Jurkat, Clone E6-1 (cell line): ENCODE measurements around the gene SURF6.
"Not testable (repeated sequence)": the region's sequence is repeated elsewhere in the genome, so short reads cannot be mapped to it uniquely, and the experiment has no call there.

Experiments used
- DNase-seq: peaks from one replicate; pipeline ENCODE4 v3.0.0-alpha.2; 2011; ENCODE audit warnings: low read depth, low spot score
- H3K4me3 ChIP-seq: 2 replicates; pipeline ENCODE4 v1.5.1; 2011; ENCODE audit warnings: mild to moderate bottlenecking, low read length, control low read depth, moderate library complexity

The SURF6 gene

GRCh38 chr9:133331641-133332380, 4.2 kb downstream of the SURF6 start:
- no peak for DNase-seq
- no peak overlapping the region for H3K4me3 ChIP-seq

GRCh38 chr9:133331221-133331620, 4.8 kb downstream of the SURF6 start:
- DNase-seq = no peak
- H3K4me3 ChIP-seq = no peak overlapping the region

- DNase-seq, H3K4me3 ChIP-seq: not testable (repeated sequence)
These were observed 6.5 kb downstream of the SURF6 start for GRCh38 chr9:133329306-133330156.

GRCh38 chr9:133327834-133328484, 8.0 kb downstream of the SURF6 start:
- H3K4me3 ChIP-seq = no peak overlapping the region
- DNase-seq = no peak

GRCh38 chr9:133327021-133327420, 9.0 kb downstream of the SURF6 start:
- not testable (repeated sequence) for H3K4me3 ChIP-seq, DNase-seq

- DNase-seq = no peak
- no peak overlapping the region for H3K4me3 ChIP-seq
These were observed 11.8 kb downstream of the SURF6 start for GRCh38 chr9:133323991-133324703.

GRCh38 chr9:133323211-133323610, 12.8 kb downstream of the SURF6 start:
- no peak for DNase-seq
- H3K4me3 ChIP-seq = no peak overlapping the region

- H3K4me3 ChIP-seq = no peak overlapping the region
- DNase-seq = no peak
These were observed 13.3 kb downstream of the SURF6 start for GRCh38 chr9:133322701-133323100.

DNA sequence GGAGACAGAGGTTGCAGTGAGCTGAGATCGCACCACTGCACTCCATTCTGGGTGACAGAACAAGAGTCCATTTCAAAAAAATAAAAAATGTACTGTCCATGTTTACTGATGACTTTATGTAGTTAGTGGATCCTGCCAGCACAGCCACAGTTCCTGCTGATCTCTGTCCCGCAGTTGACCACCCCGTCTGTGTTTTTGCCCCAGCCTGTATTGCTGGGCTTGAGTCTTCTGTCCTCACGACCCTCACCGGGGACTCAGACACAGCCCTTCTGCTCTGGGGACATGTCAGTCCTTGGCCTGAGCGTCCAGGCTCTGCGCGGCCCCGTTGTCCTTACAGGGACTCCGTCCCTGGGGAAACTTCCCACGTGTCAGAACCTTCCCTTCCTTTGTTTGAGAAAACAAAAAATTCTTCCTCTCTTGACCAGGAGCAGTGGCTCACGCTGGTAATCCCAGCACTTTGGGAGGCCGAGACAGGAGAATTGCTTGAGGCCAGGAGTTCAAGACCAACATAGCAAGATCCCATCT, 14.5 kb downstream of the SURF6 start:
- no peak overlapping the region for H3K4me3 ChIP-seq
- no peak for DNase-seq

GRCh38 chr9:133320421-133320881, 15.5 kb downstream of the SURF6 start:
- no peak for DNase-seq
- no peak overlapping the region for H3K4me3 ChIP-seq

DNA sequence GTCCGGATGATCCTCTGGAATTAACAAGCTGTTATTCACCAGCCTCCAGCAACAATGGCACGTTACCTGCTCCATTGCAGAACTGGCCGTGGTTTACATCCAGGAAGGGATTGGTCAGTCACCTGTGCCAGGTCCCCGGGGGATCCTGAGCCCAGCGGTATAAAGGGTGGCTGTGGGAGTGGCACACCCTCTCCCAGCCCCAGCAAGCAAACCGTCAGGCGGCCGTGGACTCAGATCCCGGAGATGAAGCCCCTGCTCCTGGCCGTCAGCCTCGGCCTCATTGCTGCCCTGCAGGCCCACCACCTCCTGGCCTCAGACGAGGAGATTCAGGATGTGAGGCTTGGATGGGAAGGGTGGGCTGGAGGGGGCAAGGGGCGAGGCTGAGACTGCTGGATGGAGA, 18.4 kb downstream of the SURF6 start:
- H3K4me3 ChIP-seq, DNase-seq: not testable (repeated sequence)

DNA sequence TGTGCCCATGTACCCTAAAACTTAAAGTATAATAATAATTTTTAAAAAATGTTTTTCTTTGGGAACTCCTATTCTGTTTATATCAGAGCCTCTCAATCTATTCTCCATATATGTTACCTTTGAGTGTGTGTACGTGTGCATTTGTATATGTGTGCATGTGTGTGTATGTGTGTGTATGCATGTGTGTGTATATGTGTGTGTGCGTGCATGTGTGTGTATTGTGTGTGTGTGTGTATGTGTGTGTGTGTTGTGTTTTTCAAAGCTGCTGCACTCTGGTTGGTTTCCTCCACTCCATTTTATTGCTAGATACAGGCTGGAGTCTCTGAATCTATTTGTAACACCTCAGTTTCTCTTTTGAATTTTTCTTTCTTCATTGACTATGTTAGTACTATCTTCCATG, 20.0 kb downstream of the SURF6 start:
- no peak for DNase-seq
- H3K4me3 ChIP-seq = no peak overlapping the region

- no peak for DNase-seq
- no peak overlapping the region for H3K4me3 ChIP-seq
These were observed 26.4 kb downstream of the SURF6 start for GRCh38 chr9:133309608-133310007.

DNA sequence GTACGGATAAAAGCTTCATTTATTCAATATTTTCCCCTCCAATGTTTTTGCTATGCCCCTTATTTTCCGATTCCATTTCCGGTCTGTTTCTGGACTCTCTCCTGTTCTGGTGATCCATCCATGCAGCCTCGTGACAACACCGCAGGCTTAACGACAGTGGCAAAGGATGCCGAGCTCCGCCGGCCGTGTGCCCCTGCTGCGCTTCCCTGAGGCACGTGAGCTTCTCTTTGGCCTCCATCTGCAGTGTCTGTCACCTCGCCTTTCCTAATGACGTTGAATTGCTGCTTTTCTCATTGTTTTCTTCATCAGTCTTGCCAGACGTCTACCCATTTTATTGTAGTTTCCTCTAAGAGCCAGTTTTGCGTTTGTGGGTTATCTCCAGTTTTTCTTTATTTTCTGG, 28.7 kb downstream of the SURF6 start:
- no peak for DNase-seq
- no peak overlapping the region for H3K4me3 ChIP-seq

DNA sequence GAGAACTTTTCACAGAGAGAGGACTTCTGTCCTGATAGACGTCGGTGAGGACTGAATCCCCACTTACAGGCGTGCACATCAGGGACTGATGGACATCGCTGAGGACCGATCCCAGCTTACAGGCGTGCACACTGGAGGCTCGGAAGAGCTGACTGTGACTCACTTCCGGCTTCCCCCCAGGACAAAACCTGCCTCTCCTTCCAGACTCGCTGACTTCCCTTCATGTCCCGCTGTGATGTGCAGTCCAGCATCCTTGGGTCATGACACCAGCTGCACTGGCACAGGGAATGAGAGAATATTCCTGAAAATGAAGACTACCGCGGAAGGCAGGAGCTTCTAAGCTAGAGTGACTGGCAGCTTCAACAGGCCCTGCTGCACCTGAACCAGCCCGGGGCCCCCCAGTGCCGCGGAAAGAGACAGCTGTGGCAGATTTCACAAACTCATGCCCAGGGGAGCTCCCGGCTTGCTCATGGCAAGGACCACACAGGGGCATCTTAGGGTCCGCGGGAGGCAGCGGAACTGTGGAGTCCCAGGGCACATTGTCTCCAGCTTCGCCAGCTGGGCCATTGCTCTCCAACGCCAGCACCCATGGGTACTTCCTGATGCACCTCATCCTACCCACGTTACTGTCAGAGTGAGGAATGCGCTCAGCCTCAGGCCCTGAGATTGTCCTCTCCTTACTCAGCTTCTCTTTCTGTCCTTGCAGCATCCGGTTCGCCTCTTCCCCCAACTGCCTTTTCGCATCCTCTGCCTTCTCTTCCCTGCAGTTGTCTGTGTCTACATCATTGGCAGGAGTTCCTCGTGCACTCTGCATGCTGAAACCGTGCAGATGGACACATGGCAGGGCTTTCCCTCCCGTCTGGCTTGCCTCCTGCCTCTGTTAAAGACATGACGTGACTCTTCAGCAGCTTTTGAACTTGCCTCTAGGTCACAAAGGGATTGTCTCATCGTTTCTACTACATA, 29.5 kb downstream of the SURF6 start:
- no peak overlapping the region for H3K4me3 ChIP-seq
- no peak for DNase-seq

DNA sequence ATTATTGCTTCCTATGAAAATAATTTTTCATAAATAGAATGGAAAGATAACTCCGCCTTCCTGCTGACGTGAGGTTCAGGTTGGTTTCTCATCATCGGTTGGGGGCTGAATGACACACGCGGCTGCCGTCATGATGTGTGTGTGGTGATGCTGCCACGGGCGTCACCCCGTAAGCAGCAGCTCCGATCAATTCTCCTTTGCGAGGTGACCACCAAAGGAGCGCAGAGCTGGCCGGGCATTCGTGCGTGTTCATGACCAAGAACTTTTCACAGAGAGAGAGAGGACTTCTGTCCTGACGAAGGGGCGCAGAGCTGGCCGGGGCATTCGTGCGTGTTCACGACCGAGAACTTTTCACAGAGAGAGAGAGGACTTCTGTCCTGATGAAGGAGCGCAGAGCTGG, 30.3 kb downstream of the SURF6 start:
- no peak for DNase-seq

GRCh38 chr9:133304477-133305377, 31.3 kb downstream of the SURF6 start:
- DNase-seq = no peak
- no peak overlapping the region for H3K4me3 ChIP-seq

More for the DNA sequence above, 30.3 kb downstream of the SURF6 start:
- no peak overlapping the region for H3K4me3 ChIP-seq
